NCI-H345 (cell line): ENCODE results near the gene RPTOR.
"Not testable (repeated sequence)": the region's sequence is repeated elsewhere in the genome, so short reads cannot be mapped to it uniquely, and the experiment has no call there.

ENCODE experiments used
- DNase-seq: peaks from one replicate; lab custom pipeline; 2025; lab: John Stamatoyannopoulos, UW

Gene RPTOR

DNA sequence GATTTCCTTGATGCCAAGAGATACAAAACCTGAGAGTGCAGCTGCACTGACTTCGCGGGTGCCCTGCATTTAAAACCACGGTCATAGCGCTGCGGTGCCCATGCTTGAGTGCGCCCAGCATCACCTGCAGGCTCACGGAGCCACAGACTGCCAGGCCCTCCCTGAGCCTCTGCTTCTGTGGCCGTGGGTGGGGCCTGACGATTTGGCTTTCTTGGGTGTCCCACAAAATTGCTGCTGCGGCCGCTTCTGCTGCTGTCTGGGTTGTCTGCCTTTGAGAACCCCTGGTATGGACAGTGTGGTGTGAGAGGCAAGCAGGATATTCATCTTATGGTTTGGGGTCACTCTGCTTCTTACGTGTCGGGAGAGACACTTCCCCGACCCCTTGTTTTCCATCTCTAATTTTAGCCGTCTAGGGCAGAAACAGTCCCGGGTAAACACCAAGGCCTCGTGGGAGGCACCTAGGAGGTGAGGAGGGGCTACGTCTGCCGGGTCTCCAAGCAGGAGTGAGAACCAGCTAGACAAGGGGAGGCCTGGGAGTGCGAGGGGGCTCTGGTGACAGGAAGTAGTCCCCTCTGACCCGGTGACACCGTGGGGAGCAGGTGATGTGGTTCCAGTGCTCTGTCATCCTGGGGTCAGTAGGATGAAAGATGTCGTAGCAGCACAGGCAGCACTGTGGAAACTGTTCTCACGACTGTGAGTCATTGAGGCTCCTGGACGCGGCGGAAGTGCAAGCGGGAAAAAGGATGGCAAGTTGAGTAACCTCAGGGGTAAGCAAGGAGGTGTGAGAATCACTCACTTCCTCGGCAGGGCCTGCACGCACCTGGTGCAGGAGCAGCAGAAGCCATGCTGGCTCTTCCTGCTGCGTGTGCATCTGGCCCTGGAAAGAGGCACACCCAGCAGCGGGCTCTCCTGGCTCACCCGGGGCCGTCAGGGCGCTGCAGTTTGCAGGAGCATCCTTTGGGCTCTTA is 176.3 kb downstream of the RPTOR start:
- peak; percentile 27 for DNase-seq

DNA sequence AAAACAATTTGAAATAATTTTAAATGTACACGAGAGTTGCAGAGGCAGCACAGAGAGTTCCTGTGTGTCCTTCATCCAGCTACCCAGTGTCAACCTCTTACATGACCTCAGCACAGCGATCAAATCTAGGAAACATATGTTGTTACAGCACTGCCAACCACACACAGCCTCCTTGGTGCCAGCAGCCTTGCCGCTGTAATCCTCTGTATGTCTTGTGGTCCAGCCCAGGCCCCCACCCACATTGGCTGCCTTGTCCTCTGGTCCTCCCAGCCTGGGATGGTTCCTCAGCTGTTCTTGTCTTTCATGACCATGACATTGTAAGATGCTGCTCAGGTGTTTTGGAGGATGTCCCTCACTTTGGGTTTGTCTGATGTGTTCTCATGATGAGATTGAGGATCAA is 178.0 kb downstream of the RPTOR start:
- DNase-seq: no peak

DNA sequence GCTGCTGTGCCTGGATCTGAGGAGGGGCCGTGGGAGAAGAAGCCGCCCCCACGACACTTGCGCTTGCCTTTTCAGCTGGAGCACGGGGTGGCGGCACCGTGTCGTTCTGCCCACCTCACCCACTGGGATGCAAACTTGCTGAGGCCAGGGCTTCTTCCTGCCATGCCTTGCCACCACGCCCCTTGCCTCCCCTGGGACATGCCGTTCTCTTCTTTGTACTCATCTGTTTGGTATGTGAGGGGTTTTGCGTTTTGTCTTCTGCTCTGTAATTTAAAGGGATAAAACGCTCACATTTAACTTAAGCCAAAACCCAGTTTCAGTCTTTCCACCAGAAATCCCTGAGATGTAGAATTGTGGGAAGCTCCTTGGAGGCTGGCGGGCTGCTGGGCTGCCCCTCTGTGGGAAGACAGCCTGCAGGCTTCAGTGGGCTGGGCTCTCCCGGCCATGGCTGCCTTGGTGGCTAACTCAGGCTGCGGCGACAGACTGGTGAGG is 180.2 kb downstream of the RPTOR start:
- DNase-seq: no peak

DNA sequence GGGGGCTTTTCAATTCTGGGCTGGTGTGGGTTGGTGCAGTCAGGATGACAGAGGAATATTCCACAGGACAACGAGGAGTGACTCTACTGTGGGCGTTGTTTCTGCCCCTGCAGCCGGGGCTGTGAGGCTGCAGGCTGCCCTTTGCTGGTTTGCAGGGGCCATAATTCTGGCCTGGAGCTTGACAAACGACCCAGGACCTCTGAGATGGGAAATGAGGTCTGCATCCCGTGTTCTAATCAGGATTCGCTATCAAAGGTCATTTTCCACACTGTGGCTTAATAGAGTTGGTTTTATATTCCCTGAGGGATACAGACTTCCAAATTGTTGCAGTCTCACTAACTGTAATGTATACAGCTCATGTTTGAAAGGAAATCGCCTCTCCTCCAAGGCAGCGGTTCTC is 180.9 kb downstream of the RPTOR start:
- DNase-seq: no peak

DNA sequence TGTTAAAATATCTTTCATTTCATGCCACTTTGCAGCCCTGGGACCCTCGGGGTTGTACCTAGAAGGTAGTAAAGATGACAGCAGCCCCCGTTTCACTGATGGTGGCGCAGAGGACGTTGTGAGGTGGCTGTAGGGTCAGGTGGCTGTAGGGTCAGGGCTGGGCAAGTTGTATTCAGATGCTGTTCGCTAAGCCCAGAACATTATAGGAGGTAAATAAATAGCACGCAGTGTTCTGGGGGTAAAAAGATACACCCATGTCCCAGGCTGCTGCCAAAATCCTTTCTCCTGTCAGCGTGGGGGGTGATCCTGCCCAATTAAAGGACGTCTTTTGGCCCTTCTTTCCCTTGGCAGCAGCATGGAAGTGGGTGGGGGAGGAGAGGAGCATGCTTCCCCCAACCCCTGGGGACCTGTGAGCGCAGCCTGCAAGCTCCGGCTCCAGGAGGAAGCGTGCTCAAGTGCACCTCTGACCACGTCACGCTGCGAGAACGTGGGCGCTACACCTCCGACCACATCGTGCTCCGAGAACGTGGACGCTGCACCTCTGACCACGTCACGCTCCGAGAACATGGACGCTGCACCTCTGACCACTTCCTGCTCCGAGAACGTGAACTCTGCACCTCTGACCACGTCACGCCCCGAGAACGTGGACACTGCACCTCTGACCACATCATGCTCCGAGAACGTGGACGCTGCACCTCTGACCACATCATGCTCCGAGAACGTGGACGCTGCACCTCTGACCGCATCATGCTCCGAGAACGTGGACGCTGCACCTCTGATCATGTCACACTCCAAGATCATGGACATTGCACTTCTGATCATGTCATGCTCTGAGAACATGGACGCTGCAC is 182.1 kb downstream of the RPTOR start:
- DNase-seq: no peak

DNA sequence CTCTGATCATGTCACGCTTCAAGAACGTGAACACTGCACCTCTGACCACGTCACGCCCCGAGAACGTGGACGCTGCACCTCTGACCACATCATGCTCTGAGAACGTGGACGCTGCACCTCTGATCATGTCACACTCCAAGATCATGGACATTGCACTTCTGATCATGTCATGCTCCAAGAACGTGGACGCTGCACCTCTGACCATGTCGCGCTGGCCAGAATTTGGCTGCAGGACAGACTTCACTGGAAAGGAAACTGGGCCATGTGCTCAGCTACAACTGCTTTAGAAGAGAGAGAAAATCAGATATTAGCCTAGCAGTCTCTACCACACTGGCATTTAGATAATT is 182.7 kb downstream of the RPTOR start:
- no peak for DNase-seq

DNA sequence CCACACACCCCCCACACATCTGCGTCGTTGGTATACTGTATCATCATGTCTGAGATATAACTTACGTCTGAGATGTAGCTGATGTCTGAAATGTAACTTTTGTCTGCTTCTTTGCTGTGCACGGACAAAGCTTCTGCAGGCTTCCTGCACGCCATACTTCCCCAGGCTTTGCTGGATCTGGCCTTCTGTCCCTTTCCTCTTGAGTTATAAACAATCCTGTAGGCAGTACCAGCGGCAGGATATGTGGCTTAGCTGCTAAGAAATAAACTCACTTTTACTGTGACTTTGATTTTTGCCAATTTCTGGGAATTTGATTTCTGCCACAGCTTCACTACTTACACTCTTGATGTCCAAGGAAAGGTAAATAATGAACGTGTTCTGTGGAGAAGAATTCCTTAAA is 184.4 kb downstream of the RPTOR start:
- no peak for DNase-seq

DNA sequence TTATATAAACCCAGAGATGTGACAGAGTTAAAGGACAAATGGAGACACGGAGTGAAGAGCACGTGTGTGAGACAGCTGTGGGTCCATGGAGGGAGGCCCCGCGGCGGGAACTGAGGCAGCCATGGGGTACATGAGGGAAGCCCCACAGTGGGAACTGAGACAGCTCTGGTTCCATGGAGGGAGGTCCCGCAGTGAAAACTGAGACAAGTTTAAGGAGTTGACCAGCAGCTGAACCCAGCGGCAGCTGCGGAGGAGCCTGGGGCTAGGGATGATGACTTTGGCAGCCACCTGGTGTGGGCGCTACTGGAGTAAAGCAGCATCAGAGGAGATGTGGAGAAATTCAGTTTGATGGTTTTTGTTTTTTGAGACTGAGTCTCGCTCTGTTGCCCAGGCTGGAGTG is 185.1 kb downstream of the RPTOR start:
- DNase-seq: no peak

DNA sequence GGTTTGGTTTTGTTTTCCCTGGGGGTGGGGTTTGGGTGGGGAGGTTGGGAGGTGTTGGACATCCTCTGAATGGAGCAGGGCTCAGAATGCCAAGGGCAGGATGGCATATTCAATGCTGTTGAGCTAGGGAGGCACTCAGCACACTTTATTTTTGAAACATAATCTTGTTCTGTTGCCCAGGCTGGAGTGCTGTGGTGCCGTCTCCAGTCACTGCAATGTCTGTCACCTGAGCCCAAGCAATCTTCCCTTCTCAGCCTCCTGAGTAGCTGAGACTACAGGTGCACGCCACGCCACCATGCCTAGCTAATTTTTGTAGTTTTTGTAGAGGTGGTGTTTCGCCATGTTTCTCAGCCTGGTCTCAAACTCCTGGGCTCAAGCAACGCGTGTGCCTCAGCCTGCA is 186.1 kb downstream of the RPTOR start:
- DNase-seq: no peak

DNA sequence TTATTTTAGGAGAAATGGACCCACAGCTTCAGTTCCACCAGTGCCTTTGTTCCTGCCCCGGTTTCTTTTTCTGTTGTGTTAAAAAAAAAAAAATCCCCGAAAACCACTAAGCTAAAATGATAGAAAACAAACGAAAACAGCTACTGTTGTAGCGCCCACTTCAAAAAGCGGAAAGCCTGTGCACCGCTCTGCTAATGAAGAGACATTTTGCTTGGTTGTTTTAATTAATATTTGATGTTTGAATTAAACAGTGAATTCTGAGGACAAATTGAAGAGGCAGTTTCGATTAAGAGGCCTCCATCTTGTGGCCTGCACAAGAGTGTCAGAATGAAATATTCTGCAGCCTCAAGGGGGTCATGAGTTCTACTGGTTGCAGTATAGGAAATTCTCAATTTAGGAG is 186.7 kb downstream of the RPTOR start:
- no peak for DNase-seq

DNA sequence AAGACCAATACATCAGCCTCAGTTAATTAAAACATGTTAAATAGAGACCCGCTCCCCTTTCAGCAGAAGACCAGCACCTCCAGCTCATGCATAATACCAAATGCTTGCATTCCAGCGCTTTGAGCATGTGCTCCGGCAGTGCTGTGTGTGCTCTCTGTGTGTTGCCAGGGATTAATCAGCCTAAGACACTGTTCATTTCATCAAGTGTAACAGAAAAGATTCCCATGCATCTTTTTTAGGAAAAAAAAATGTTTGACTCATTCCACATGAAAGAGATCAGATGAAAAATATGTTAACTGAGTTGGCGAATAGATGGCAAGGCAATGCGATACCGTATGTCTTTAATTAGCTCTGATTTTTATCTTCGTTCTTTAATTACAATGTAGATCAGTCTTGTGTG is 187.6 kb downstream of the RPTOR start:
- no peak for DNase-seq

DNA sequence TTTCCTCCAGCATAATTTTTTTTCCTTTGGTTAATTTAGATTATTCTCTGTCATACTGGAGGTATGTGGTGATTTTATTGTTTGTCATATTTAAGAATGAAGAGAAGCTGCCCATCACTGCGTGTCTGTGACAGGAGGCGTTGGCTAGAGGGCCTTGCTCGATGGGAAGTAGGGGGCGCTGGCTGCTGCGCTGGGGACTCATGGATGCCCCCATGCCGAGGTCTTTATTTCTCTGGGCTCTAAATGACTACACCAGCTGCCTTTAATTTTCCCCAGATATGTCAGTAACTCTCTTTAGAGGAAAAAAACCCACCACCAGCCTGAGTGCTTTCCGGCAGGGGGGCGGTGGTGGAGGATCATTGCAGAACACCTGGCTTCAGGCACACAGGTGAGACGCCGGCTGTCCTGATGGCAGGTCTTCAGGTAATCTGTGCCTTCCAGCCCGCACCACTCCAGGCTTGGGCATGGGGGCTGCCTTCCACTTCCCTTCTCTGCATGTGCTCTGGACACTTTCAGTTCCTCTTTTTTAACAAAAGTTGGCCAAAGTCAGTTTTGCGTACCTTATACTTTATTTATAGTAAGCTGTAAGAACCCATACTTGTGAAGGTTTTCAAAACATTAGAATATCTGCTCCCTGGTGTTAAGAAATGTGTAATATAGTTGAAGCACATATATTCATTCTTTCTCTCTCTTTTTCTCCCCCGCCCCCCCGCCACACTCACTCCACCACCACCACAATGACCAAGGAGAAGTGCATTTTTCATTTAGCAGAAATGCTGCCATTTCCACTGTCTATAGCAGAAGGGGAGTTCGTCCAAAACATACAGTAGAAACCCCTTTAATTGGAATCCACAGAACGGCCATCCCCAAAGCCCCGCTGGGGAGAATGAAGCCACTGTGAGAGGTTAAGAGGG is 192.7 kb downstream of the RPTOR start:
- DNase-seq: no peak

DNA sequence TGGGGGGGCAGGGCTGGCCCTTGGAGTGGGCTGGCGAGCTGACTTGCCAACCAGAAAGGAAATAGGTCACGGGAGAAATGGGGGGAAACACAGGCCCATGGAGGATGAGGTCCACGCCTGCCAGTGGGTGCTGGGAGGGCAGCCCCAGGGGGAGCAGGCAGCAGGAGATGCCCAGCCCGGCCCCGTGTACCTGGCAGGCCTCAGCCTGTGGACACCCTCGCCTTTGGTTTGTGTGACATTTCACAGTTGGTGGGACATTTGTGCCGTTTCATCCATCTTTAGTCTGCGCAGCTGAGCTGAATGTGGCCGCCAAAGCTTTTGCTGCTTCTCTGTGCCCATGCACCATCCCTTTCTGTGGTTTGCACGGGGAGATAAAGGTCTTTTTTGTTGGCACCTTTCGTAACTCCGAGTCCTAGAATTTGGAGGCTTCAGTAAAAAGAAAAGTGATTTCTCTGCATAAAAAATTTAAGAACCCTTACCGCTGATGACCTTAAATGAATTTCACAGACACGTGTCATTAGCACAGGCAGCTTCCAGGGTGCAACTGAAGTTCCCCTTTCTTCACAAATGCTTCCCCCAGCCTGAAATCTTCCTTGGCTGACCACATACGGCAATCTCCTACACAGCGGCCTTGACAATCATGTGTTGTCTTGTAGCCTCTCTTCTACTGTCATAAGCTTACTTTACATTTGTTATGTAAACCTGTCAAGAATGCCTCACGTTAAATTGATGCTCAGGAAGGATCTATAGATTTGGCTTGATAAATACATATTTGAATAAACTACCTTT is 193.6 kb downstream of the RPTOR start:
- DNase-seq: no peak

DNA sequence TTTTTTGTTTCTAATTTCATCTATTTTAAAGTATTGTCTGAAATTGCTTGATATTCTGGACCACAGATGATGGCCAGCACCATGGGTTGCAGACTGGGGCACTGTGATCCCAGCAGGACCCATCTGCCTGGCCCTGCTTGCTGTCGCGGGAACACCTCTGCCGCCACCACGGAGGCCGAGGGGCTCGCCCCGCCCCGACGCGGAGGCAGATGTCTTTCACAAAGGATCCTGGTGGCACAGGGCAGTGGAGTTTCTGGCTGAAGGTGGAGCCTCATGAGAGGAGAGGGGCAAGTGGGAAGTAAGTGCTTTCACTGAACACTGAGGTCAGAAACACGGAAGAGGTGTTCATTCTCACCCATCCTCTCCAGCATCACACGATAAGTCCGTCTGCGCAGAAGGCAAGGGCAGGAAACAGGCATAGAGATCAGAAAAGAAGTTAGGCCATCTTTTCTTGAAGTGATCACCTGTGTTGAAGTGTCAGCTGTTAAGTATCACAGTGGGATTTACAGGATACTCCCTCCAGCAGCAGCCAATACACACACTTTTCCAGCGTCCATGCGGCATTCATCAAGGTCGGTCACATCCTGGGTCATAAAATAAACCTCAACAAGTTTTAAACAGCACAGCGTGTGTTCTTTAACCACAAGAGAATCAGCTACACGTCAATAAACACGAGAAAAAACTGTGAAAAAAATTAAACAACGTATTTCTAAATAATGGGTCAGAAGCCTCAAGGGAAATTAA is 194.5 kb downstream of the RPTOR start:
- DNase-seq: no peak

DNA sequence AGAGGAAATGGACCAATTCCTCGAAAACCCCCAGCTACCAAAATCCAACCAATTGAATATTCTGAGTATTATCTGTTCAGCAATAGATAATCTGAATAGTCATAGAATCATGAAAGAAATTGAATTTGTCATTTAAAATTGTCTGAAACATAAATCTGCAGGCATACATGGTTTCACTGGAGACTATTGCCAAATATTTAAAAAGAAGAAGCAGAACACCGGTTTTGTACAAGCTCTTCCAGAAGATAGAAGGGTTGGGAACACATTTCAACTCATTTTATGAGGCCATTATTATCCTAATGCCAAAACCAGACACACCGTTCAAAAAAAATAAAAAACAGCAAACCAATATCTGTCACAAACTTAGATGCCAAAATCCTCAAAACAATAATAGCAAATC is 195.5 kb downstream of the RPTOR start:
- DNase-seq: no peak

DNA sequence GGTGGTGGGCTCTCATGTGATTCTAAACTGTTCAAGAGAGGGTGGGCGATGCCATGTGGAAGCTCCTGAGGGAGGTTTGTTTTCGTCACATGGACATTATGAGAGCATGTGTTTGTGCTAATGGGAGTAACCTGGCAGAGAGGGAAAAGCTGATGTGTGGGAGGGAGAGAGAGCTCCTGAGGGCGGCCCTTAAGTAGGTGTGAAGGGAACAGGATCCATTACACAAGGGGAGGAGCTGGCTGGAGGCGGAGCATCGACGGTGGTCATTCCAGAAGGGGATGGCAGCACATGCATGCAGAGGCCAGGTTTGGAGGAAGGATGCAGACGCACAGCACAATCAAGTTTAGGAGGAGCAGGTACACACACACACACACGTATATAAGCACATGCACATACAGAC is 197.5 kb downstream of the RPTOR start:
- DNase-seq: no peak

DNA sequence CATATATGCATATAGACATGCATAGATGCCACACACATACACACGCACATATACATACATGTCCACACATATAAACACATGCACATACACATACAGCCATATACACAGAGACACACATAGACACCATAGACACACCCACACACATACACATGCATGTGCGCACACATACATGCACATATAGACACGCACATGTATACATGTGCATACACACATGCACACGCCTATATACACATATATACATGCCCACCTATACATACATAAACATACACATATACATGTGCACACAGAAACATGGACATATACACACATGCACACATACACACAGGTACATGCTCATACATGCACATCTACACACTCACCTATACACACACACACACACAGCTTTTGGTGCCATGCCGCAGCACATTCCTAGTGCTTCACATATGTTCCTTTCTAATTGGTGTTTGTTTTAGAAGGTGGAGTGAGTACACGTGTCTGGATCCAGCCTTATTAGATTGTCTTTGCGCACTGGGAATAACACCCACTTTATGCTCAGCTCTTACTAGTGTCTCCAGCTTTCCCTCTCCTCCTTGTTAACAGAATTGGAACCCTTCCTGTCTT is 198.0 kb downstream of the RPTOR start:
- no peak for DNase-seq

DNA sequence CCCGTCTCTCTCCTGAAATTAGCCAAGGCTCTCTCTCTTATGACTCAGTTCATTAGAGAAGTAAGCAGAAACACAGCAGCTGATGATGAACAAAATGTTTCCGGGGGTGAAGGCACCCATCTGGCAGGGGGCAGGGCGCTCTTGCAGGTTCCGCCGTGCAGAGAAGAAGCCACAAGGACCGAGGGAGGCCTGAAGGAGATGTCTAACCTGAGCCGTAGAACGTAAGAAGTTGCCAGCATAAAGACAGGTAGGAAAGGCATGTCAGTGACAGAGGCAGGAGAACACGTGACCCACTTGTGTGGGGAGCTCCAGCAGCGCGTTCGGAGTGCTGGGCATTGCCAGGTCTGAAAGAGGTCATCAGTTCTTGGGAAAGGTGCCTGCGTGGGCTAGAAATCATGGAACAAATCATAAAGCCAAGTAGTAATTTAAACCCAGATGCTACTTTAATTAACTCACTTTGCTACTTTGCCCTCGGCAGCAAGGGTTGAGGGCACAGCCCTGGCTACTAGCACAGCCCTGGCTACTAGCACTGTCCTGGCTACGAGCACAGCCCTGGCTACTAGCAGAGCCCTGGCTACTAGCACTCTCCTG is 198.6 kb downstream of the RPTOR start:
- no peak for DNase-seq

DNA sequence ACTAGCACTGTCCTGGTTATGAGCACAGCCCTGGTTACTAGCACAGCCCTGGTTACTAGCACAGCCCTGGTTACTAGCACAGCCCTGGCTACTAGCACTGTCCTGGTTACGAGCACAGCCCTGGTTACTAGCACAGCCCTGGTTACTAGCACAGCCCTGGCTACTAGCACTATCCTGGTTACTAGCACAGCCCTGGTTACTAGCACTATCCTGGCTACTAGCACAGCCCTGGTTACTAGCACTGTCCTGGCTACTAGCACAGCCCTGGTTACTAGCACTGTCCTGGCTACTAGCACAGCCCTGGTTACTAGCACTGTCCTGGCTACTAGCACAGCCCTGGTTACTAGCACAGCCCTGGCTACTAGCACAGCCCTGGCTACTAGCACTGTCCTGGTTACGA is 199.3 kb downstream of the RPTOR start:
- DNase-seq: not testable (repeated sequence)

DNA sequence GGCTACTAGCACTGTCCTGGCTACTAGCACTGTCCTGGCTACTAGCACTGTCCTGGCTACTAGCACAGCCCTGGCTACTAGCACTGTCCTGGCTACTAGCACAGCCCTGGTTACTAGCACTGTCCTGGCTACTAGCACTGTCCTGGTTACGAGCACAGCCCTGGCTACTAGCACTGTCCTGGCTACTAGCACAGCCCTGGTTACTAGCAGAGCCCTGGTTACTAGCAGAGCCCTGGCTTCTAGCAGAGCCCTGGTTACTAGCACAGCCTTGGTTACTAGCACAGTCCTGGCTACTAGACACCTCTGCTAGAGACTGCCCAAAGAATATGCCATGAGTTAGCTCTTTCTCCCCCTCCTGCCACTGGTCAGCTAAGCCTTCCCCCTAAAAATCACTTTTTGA is 200.1 kb downstream of the RPTOR start:
- DNase-seq: not testable (repeated sequence)
